Thyroid gland (tissue), 4 donors: ENCODE measurements around the gene PRPF19.

Source experiments
- POLR2A ChIP-seq, 2 donors: fragments of 450-650 bp; IDR thresholded peaks; one replicate each; pipeline ENCODE4 v1.6.1; 2017; ENCODE audit warnings: antibody characterized with exemption in 2 of 2, mild to moderate bottlenecking in 2 of 2, moderate library complexity in 1 of 2
- TF ChIP-seq, protein P1 (sequence below), 6 experiments: fragments of 200-600 bp in 3 of 6; fragments of 450-650 bp in 3 of 6; sonication (generic) in 3 of 6; IDR thresholded peaks; one replicate each; pipeline ENCODE4 v1.5.1; 2016 to 2019; ENCODE audit warnings: antibody characterized with exemption in 6 of 6, mild to moderate bottlenecking in 2 of 6, inconsistent platforms in 1 of 6, moderate library complexity in 1 of 6

DNA sequence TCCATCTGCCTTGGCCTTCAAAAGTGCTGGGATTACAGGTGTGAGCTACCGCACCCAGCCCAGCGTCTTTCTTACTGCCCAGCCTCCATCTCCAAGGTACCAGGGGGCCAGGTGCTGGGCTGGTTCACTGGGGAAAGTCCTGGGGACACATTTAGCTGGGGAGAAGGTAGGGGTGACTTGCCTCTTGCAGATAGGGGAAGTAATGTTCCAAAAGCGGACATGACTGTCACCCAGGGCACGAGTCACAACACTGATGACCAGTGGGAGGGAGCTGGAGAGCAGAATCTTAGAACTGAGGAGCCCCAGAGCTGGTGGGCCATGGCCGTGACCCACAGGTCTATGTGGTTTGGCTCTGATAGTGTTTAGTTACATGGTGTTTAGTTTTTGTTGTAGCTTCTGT is 48.0 kb upstream of the PRPF19 start:
- TF ChIP-seq, protein P1, sequence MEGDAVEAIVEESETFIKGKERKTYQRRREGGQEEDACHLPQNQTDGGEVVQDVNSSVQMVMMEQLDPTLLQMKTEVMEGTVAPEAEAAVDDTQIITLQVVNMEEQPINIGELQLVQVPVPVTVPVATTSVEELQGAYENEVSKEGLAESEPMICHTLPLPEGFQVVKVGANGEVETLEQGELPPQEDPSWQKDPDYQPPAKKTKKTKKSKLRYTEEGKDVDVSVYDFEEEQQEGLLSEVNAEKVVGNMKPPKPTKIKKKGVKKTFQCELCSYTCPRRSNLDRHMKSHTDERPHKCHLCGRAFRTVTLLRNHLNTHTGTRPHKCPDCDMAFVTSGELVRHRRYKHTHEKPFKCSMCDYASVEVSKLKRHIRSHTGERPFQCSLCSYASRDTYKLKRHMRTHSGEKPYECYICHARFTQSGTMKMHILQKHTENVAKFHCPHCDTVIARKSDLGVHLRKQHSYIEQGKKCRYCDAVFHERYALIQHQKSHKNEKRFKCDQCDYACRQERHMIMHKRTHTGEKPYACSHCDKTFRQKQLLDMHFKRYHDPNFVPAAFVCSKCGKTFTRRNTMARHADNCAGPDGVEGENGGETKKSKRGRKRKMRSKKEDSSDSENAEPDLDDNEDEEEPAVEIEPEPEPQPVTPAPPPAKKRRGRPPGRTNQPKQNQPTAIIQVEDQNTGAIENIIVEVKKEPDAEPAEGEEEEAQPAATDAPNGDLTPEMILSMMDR (IDR thresholded peaks at IDR 0.05): no peak
- no peak for TF ChIP-seq POLR2A (IDR thresholded peaks at IDR 0.05)
